Measurements from ENCODE around the gene SOD2.

SOD2 gene

GRCh38 chr6:159689001-159689400 is 4.0 kb downstream of the SOD2 start:
- no peak for TF ChIP-seq POLR2AphosphoS5 (IDR thresholded peaks at IDR 0.05; ENCODE audit: low read depth)
- no peak for TF ChIP-seq GABPA (IDR thresholded peaks at IDR 0.05; ENCODE audit: low read depth)
- TF ChIP-seq REST (IDR thresholded peaks at IDR 0.05; ENCODE audit: insufficient replicate concordance, low read depth): no peak
- TF ChIP-seq, protein P1, sequence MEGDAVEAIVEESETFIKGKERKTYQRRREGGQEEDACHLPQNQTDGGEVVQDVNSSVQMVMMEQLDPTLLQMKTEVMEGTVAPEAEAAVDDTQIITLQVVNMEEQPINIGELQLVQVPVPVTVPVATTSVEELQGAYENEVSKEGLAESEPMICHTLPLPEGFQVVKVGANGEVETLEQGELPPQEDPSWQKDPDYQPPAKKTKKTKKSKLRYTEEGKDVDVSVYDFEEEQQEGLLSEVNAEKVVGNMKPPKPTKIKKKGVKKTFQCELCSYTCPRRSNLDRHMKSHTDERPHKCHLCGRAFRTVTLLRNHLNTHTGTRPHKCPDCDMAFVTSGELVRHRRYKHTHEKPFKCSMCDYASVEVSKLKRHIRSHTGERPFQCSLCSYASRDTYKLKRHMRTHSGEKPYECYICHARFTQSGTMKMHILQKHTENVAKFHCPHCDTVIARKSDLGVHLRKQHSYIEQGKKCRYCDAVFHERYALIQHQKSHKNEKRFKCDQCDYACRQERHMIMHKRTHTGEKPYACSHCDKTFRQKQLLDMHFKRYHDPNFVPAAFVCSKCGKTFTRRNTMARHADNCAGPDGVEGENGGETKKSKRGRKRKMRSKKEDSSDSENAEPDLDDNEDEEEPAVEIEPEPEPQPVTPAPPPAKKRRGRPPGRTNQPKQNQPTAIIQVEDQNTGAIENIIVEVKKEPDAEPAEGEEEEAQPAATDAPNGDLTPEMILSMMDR (IDR thresholded peaks at IDR 0.05; ENCODE audit: insufficient read depth, low read length): no peak
- TF ChIP-seq SPI1 (IDR thresholded peaks at IDR 0.05; ENCODE audit: borderline replicate concordance, low read depth): no peak
- Histone ChIP-seq H3K27ac (replicated peaks) (no peak overlapping the region), H3K4me3 (replicated peaks; ENCODE audit: insufficient read depth, low read length) (no peak overlapping the region), H3K27me3 (ENCODE audit: insufficient read depth, poor library complexity, severe bottlenecking) (no peaks in the 10 kb centered on the region)
- no peak for DNase-seq (ENCODE audit: low read depth in 1 of 2, low spot score in 1 of 2)

GRCh38 chr6:159688266-159688905 is 4.7 kb downstream of the SOD2 start:
- no peak for DNase-seq (ENCODE audit: low read depth in 1 of 2, low spot score in 1 of 2)
- H3K4me3 ChIP-seq (replicated peaks; ENCODE audit: insufficient read depth, low read length): no peak overlapping the region
- TF ChIP-seq, protein P1 (IDR thresholded peaks at IDR 0.05; ENCODE audit: insufficient read depth, low read length): no peak
- TF ChIP-seq GABPA (IDR thresholded peaks at IDR 0.05; ENCODE audit: low read depth) (no peak), SPI1 (IDR thresholded peaks at IDR 0.05; ENCODE audit: borderline replicate concordance, low read depth) (no peak), POLR2AphosphoS5 (IDR thresholded peaks at IDR 0.05; ENCODE audit: low read depth) (no peak), REST (IDR thresholded peaks at IDR 0.05; ENCODE audit: insufficient replicate concordance, low read depth) (no peak)
- H3K27ac ChIP-seq (replicated peaks): no peak overlapping the region
- no peaks in the 10 kb centered on the region for H3K27me3 ChIP-seq (ENCODE audit: insufficient read depth, poor library complexity, severe bottlenecking)

GRCh38 chr6:159687341-159687740 is 5.7 kb downstream of the SOD2 start:
- TF ChIP-seq REST (IDR thresholded peaks at IDR 0.05; ENCODE audit: insufficient replicate concordance, low read depth) (no peak), POLR2AphosphoS5 (IDR thresholded peaks at IDR 0.05; ENCODE audit: low read depth) (no peak), SPI1 (IDR thresholded peaks at IDR 0.05; ENCODE audit: borderline replicate concordance, low read depth) (no peak), GABPA (IDR thresholded peaks at IDR 0.05; ENCODE audit: low read depth) (no peak)
- TF ChIP-seq, protein P1 (IDR thresholded peaks at IDR 0.05; ENCODE audit: insufficient read depth, low read length): no peak

More at GRCh38 chr6:159687341-159687740, 5.7 kb downstream of the SOD2 start:
- Histone ChIP-seq H3K27ac (replicated peaks) (no peak overlapping the region), H3K4me3 (replicated peaks; ENCODE audit: insufficient read depth, low read length) (no peak overlapping the region), H3K27me3 (ENCODE audit: insufficient read depth, poor library complexity, severe bottlenecking) (no peaks in the 10 kb centered on the region)
- no peak for DNase-seq (ENCODE audit: low read depth in 1 of 2, low spot score in 1 of 2)
